ENCODE data around the gene WBP4.

DNA sequence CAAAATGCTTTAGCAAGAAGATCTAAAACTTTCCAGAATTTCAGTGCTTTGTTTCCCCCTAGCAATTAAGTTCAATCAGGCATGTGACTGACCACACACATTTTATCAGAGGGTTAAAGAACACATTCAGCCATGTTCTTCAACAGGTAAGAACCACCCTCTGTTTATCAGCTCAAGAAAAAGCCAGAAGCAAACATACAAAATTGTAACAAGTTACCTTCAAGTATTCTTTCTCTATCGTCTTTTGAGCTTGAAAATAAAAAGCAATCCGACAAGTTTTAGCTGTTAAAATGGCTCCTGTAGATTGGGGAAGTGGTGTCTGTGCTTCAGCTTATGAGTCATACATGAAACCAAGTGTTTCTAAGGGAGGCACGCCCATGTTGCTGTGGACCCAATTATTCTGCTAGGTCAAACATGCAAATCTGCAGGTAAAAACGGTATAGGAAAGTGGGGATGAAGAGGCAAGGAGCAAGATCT is 42.3 kb upstream of the WBP4 start, which contains the start of gene ELF1:
- TF ChIP-seq KAT7 (CRISPR knock-in tag; IDR thresholded peaks at IDR 0.05; ENCODE audit: borderline replicate concordance) (no peak), ZNF3 (CRISPR knock-in tag; IDR thresholded peaks at IDR 0.05) (no peak), YY1 (IDR thresholded peaks at IDR 0.05; ENCODE audit: insufficient read depth, insufficient replicate concordance, low read depth, low read length) (peak; percentile 82), ZNF761 (CRISPR knock-in tag; conservative IDR thresholded peaks at IDR 0.05) (no peak), RFX1 (IDR thresholded peaks at IDR 0.05) (no peak)
- TF ChIP-seq, protein P1, sequence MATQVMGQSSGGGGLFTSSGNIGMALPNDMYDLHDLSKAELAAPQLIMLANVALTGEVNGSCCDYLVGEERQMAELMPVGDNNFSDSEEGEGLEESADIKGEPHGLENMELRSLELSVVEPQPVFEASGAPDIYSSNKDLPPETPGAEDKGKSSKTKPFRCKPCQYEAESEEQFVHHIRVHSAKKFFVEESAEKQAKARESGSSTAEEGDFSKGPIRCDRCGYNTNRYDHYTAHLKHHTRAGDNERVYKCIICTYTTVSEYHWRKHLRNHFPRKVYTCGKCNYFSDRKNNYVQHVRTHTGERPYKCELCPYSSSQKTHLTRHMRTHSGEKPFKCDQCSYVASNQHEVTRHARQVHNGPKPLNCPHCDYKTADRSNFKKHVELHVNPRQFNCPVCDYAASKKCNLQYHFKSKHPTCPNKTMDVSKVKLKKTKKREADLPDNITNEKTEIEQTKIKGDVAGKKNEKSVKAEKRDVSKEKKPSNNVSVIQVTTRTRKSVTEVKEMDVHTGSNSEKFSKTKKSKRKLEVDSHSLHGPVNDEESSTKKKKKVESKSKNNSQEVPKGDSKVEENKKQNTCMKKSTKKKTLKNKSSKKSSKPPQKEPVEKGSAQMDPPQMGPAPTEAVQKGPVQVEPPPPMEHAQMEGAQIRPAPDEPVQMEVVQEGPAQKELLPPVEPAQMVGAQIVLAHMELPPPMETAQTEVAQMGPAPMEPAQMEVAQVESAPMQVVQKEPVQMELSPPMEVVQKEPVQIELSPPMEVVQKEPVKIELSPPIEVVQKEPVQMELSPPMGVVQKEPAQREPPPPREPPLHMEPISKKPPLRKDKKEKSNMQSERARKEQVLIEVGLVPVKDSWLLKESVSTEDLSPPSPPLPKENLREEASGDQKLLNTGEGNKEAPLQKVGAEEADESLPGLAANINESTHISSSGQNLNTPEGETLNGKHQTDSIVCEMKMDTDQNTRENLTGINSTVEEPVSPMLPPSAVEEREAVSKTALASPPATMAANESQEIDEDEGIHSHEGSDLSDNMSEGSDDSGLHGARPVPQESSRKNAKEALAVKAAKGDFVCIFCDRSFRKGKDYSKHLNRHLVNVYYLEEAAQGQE (IDR thresholded peaks at IDR 0.05; ENCODE audit: borderline replicate concordance in 1 of 2, low read depth in 1 of 2, low read length in 2 of 2) = no peak
- TF ChIP-seq, protein P2, sequence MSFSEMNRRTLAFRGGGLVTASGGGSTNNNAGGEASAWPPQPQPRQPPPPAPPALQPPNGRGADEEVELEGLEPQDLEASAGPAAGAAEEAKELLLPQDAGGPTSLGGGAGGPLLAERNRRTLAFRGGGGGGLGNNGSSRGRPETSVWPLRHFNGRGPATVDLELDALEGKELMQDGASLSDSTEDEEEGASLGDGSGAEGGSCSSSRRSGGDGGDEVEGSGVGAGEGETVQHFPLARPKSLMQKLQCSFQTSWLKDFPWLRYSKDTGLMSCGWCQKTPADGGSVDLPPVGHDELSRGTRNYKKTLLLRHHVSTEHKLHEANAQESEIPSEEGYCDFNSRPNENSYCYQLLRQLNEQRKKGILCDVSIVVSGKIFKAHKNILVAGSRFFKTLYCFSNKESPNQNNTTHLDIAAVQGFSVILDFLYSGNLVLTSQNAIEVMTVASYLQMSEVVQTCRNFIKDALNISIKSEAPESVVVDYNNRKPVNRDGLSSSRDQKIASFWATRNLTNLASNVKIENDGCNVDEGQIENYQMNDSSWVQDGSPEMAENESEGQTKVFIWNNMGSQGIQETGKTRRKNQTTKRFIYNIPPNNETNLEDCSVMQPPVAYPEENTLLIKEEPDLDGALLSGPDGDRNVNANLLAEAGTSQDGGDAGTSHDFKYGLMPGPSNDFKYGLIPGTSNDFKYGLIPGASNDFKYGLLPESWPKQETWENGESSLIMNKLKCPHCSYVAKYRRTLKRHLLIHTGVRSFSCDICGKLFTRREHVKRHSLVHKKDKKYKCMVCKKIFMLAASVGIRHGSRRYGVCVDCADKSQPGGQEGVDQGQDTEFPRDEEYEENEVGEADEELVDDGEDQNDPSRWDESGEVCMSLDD (CRISPR knock-in tag; IDR thresholded peaks at IDR 0.05; ENCODE audit: borderline replicate concordance) = no peak

All from HepG2 (cell line).